Measurements from ENCODE around the gene KLHL29.

KLHL29 gene

DNA sequence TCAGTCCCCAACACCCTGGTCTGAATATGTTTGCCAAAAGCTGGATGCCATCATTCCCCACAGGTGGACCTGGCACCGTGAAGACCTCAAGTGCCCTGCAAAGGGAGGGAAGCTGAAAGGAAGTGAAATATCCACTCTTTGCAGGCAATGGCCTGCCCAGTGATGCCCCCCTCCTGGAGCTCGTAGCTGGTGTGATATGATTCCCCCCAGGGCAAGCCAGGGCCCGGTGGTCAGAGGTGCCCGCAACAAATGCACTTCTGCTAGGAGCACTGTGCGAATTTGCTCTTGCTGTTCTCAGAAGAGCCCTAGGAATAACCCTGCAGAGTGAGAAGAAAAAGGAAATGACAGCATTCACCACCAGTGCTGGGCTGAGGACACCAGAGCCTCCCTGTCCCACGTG lies 247.4 kb downstream of the KLHL29 start:
- TF ChIP-seq, protein P1, sequence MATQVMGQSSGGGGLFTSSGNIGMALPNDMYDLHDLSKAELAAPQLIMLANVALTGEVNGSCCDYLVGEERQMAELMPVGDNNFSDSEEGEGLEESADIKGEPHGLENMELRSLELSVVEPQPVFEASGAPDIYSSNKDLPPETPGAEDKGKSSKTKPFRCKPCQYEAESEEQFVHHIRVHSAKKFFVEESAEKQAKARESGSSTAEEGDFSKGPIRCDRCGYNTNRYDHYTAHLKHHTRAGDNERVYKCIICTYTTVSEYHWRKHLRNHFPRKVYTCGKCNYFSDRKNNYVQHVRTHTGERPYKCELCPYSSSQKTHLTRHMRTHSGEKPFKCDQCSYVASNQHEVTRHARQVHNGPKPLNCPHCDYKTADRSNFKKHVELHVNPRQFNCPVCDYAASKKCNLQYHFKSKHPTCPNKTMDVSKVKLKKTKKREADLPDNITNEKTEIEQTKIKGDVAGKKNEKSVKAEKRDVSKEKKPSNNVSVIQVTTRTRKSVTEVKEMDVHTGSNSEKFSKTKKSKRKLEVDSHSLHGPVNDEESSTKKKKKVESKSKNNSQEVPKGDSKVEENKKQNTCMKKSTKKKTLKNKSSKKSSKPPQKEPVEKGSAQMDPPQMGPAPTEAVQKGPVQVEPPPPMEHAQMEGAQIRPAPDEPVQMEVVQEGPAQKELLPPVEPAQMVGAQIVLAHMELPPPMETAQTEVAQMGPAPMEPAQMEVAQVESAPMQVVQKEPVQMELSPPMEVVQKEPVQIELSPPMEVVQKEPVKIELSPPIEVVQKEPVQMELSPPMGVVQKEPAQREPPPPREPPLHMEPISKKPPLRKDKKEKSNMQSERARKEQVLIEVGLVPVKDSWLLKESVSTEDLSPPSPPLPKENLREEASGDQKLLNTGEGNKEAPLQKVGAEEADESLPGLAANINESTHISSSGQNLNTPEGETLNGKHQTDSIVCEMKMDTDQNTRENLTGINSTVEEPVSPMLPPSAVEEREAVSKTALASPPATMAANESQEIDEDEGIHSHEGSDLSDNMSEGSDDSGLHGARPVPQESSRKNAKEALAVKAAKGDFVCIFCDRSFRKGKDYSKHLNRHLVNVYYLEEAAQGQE (IDR thresholded peaks at IDR 0.05; ENCODE audit: low read depth), result no peak
- TF ChIP-seq RAD21 (IDR thresholded peaks at IDR 0.05; ENCODE audit: low read depth) (no peak), TCF12 (IDR thresholded peaks at IDR 0.05; ENCODE audit: low read depth) (no peak), EGR1 (IDR thresholded peaks at IDR 0.05) (no peak), CEBPB (IDR thresholded peaks at IDR 0.05) (no peak), YY1 (IDR thresholded peaks at IDR 0.05; ENCODE audit: low read depth) (no peak), FOXM1 (IDR thresholded peaks at IDR 0.05; ENCODE audit: borderline replicate concordance, low read depth) (no peak), TAF1 (IDR thresholded peaks at IDR 0.05; ENCODE audit: low read depth) (no peak)
- TF ChIP-seq, protein P2, sequence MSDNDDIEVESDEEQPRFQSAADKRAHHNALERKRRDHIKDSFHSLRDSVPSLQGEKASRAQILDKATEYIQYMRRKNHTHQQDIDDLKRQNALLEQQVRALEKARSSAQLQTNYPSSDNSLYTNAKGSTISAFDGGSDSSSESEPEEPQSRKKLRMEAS (IDR thresholded peaks at IDR 0.05), result no peak
- TF ChIP-seq, protein P3, sequence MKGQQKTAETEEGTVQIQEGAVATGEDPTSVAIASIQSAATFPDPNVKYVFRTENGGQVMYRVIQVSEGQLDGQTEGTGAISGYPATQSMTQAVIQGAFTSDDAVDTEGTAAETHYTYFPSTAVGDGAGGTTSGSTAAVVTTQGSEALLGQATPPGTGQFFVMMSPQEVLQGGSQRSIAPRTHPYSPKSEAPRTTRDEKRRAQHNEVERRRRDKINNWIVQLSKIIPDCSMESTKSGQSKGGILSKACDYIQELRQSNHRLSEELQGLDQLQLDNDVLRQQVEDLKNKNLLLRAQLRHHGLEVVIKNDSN (IDR thresholded peaks at IDR 0.05), result no peak

DNA sequence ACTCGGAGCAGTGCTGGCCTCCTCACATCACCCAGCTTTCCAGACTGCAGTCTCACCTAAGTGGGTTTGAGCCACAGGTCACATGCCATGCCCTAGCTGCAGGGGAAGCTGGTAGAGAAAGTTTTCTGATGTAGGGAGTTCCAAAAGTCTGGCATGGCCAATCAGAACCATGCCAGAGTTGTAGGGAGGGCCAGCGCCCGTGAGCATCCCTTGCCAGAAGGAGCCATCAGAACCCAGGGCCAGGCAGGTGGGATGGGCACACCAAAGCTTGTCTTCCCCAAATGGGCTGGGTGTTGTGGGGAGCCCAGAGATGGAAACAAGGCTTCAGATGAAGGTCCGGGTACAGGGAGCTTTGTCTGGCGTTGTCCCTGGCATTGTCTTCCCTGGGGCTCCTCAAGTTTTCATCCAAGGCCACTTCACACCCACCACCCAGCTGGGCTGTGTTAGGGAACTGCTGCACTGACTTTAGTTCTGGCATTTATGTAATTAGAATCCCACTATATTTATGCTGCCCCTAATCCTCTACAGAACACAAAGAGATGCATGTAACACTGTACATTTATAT lies 247.9 kb downstream of the KLHL29 start:
- no peak for TF ChIP-seq EP300 (IDR thresholded peaks at IDR 0.05; ENCODE audit: borderline replicate concordance)
- TF ChIP-seq ZBTB7A (IDR thresholded peaks at IDR 0.05; ENCODE audit: low read depth), result no peak
- TF ChIP-seq CEBPB (IDR thresholded peaks at IDR 0.05), result no peak
- TF ChIP-seq FOXM1 (IDR thresholded peaks at IDR 0.05; ENCODE audit: borderline replicate concordance, low read depth), result no peak
- no peak for TF ChIP-seq EGR1 (IDR thresholded peaks at IDR 0.05)

DNA sequence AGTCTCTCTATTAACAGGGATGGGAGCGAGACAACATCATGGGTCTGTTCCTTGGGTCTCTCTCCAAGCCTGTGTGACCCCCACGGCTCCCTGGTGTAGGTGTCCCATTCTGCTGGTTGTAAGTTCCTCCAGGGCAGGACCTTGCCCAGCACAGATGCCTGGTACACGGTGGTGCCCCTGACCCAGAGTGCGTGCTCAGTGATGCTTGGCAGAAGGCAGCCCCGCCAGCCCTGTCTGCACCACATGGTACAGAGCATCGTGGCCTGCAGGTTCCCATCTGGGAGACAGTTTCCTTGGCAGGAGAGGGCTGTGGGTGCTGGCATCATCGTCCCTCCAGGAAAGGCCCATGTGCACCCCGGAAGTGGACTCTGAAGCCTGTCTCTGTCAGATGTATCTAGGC lies 249.0 kb downstream of the KLHL29 start:
- TF ChIP-seq, protein P2 (IDR thresholded peaks at IDR 0.05), result no peak
- TF ChIP-seq, protein P1 (IDR thresholded peaks at IDR 0.05; ENCODE audit: low read depth), result no peak
- no peak for TF ChIP-seq TCF12 (IDR thresholded peaks at IDR 0.05; ENCODE audit: low read depth)
- TF ChIP-seq TEAD4 (IDR thresholded peaks at IDR 0.05), result no peak
- no peak for TF ChIP-seq EGR1 (IDR thresholded peaks at IDR 0.05)
- TF ChIP-seq TAF1 (IDR thresholded peaks at IDR 0.05; ENCODE audit: low read depth), result no peak
- no peak for TF ChIP-seq EP300 (IDR thresholded peaks at IDR 0.05; ENCODE audit: borderline replicate concordance)
- no peak for TF ChIP-seq CREB1 (IDR thresholded peaks at IDR 0.05; ENCODE audit: low read depth)
- TF ChIP-seq NFIC (IDR thresholded peaks at IDR 0.05), result no peak
- TF ChIP-seq ZBTB7A (IDR thresholded peaks at IDR 0.05; ENCODE audit: low read depth), result no peak
- TF ChIP-seq FOXM1 (IDR thresholded peaks at IDR 0.05; ENCODE audit: borderline replicate concordance, low read depth), result no peak
- TF ChIP-seq RAD21 (IDR thresholded peaks at IDR 0.05; ENCODE audit: low read depth), result no peak
- TF ChIP-seq CEBPB (IDR thresholded peaks at IDR 0.05), result no peak
- TF ChIP-seq, protein P3 (IDR thresholded peaks at IDR 0.05), result no peak
- TF ChIP-seq YY1 (IDR thresholded peaks at IDR 0.05; ENCODE audit: low read depth), result no peak

DNA sequence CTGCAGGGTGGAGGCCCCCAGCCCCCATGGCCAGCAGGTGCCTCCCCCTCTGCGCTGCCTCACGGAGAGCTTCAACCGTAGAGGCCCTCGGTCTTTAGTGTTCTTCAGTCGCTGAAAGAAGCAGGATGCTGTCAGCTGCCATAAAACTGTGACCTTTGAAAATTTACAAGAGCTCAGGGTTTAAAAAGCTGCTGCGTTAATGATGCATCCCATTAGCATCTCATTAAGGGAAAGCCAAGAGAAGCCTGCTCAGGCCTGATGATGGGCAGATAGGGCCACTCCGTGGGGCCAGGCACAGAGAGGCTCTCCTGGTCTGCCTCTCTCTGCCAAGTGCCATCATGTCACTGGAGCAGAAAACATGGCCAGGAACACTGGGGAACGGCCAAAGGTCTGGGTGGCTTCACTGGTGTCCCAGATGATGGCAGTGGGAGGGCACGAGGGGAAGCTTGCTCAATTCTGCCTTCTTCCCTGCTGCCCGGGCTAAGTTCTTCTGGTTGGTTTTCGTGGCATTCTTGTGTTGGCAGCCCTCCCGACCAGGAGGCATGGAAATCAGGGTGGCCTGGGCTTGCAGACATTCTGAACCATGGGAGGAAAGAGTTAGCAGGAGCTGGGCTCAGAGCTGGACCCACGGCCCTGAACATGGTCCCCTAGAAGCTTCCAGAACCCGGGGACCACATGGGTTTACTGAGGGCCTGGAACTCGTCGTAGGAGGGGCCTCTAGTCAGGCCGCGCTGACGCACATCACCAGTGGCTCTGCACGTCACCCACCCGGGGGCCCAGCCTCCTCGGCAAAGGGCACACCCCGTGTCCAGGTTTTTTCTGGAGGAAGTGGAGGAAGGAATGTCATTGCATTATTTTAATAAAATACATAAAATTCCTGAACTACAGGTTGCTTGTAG lies 250.7 kb downstream of the KLHL29 start:
- TF ChIP-seq CREB1 (IDR thresholded peaks at IDR 0.05; ENCODE audit: low read depth) (no peak), FOXM1 (IDR thresholded peaks at IDR 0.05; ENCODE audit: borderline replicate concordance, low read depth) (no peak)

DNA sequence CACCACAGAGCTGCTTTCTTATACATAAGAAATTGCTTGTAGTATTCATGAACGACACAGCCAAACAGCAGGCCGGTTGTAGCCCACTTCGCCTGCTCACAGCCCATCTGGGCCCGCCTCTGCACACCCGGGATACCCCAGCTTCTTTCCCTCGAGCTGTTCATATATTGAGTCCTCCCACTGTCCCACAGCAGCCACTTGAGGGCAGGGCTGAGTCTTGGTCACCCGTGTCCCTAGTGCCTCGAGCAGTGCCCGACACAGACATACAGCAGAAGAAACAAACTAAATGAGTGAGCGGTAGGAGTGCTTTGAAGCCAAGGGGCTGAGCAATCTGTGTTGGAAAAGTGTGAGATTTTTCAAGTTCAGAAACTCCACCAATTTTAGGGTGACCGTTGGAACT lies 251.4 kb downstream of the KLHL29 start:
- no peak for TF ChIP-seq TAF1 (IDR thresholded peaks at IDR 0.05; ENCODE audit: low read depth)

DNA sequence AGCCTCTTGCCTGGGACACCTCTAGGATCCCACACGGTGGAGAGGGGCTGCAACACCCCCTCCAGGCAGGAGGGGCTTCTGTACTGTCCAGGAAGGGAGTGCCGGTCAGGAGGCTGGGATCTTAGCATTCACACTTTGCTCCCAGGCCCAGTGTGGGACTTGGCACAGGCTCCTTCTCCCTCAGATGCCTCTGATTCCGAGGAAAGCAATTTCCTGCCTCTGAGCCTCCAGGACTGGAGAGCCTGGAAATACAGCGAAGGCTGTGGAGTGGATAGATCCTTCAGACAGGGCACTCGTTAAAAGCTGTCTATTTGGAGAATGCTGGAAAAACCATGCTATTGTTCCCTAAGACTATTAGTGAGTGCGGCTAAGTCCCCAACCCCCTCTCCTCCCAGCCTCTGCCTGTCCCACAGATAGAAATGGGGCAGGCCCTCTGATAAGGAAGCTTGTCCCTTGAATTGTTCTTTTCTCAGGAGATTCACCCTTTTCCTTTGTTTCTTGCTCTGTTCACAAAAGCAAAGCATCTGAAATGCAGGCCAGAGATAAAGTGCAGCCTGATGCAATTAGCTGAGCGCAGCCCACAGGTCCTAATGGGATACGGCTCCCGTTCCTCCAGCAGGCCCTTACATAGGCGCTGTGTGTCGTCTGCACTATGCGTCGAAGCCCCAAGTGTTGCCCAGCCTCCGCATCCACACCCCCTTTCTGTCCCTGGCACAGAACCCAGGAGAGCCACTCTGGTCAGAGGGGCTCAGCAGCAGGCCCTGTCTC lies 252.2 kb downstream of the KLHL29 start:
- TF ChIP-seq EGR1 (IDR thresholded peaks at IDR 0.05) (no peak), ZBTB7A (IDR thresholded peaks at IDR 0.05; ENCODE audit: low read depth) (no peak)
- TF ChIP-seq, protein P2 (IDR thresholded peaks at IDR 0.05), result no peak

Measured in Ishikawa (cell line).